ENCODE data around the gene CCSAP. TPM values are rescaled to one million over a fixed set of nuclear protein-coding genes. Genes with fewer than 3 reads are reported as not detected.
"Not testable (repeated sequence)": the region's sequence is repeated elsewhere in the genome, so short reads cannot be mapped to it uniquely, and the experiment has no call there.

The CCSAP gene
- total RNA-seq, 1 donor from 2014 or later: 2.5 TPM

GRCh38 chr1:229297746-229298145 lies 45.1 kb downstream of the CCSAP start:
- DNase-seq: no peak
- intact Hi-C loops (cut with micrococcal nuclease): no loop called here
- no peak for TF ChIP-seq CTCF (IDR thresholded peaks at IDR 0.05; ENCODE audit: borderline replicate concordance)
- H3K9me3 ChIP-seq (replicated peaks): no peaks in the 10 kb centered on the region
- no peaks in the 10 kb centered on the region for H3K27me3 ChIP-seq (ENCODE audit: low read depth)
- peaks cover 45% of the 10 kb centered on the region for H3K36me3 ChIP-seq
- no peak overlapping the region for H3K4me3 ChIP-seq
- H3K27ac ChIP-seq (replicated peaks): no peak overlapping the region
- H3K4me1 ChIP-seq: peaks cover 16% of the 10 kb centered on the region

GRCh38 chr1:229296541-229296941 lies 46.3 kb downstream of the CCSAP start:
- Histone ChIP-seq H3K27me3 (ENCODE audit: low read depth) (no peaks in the 10 kb centered on the region), H3K36me3 (peaks cover 37% of the 10 kb centered on the region), H3K4me3 (no peak overlapping the region), H3K4me1 (peaks cover 16% of the 10 kb centered on the region), H3K27ac (replicated peaks) (peak overlapping the region; percentile 67), H3K9me3 (replicated peaks) (no peaks in the 10 kb centered on the region)
- peak; percentile 24 for DNase-seq
- TF ChIP-seq CTCF (IDR thresholded peaks at IDR 0.05; ENCODE audit: borderline replicate concordance): no peak
- intact Hi-C loops (cut with micrococcal nuclease): no loop called here

- Histone ChIP-seq H3K36me3 (peaks cover 37% of the 10 kb centered on the region), H3K4me1 (peaks cover 16% of the 10 kb centered on the region), H3K27me3 (ENCODE audit: low read depth) (no peaks in the 10 kb centered on the region), H3K4me3 (no peak overlapping the region), H3K27ac (replicated peaks) (peak overlapping the region; percentile 67), H3K9me3 (replicated peaks) (no peaks in the 10 kb centered on the region)
- no peak for TF ChIP-seq CTCF (IDR thresholded peaks at IDR 0.05; ENCODE audit: borderline replicate concordance)
- no peak for DNase-seq
- intact Hi-C loops (cut with micrococcal nuclease): no loop called here
Measured at GRCh38 chr1:229295745-229296144, 47.1 kb downstream of the CCSAP start.

- no peaks in the 10 kb centered on the region for H3K27me3 ChIP-seq (ENCODE audit: low read depth)
- no peak overlapping the region for H3K4me3 ChIP-seq
- peaks cover 31% of the 10 kb centered on the region for H3K36me3 ChIP-seq
- intact Hi-C loops (cut with micrococcal nuclease): no loop called here
- no peaks in the 10 kb centered on the region for H3K9me3 ChIP-seq (replicated peaks)
- TF ChIP-seq CTCF (IDR thresholded peaks at IDR 0.05; ENCODE audit: borderline replicate concordance): no peak
- H3K4me1 ChIP-seq: peaks cover 16% of the 10 kb centered on the region
- H3K27ac ChIP-seq (replicated peaks): no peak overlapping the region
- no peak for DNase-seq
Measured at GRCh38 chr1:229293528-229294204, 49.2 kb downstream of the CCSAP start.

- H3K9me3 ChIP-seq (replicated peaks); H3K4me3 ChIP-seq; H3K27ac ChIP-seq (replicated peaks); DNase-seq; intact Hi-C loops (cut with micrococcal nuclease); H3K27me3 ChIP-seq (ENCODE audit: low read depth): not testable (repeated sequence)
- H3K4me1 ChIP-seq: peaks cover 20% of the 10 kb centered on the region
- peaks cover 23% of the 10 kb centered on the region for H3K36me3 ChIP-seq
Measured at GRCh38 chr1:229291686-229292085, 51.2 kb downstream of the CCSAP start.

- Histone ChIP-seq H3K36me3 (peaks cover 23% of the 10 kb centered on the region), H3K27ac (replicated peaks) (no peak overlapping the region), H3K27me3 (ENCODE audit: low read depth) (no peaks in the 10 kb centered on the region), H3K4me1 (peaks cover 20% of the 10 kb centered on the region), H3K4me3 (no peak overlapping the region), H3K9me3 (replicated peaks) (no peaks in the 10 kb centered on the region)
- no peak for DNase-seq
- TF ChIP-seq CTCF (IDR thresholded peaks at IDR 0.05; ENCODE audit: borderline replicate concordance): no peak
- intact Hi-C loops (cut with micrococcal nuclease): no loop called here
Measured at GRCh38 chr1:229288516-229288915, 54.3 kb downstream of the CCSAP start.

Data from left ventricle myocardium inferior (tissue), 1 donor.